CD4-positive, alpha-beta T cell treated with Interleukin-15 for 1 hour (primary cell): ENCODE results near the gene PFDN4.
"Not testable (repeated sequence)": the region's sequence is repeated elsewhere in the genome, so short reads cannot be mapped to it uniquely, and the experiment has no call there.

Experiments
- DNase-seq: peaks from one replicate; pipeline ENCODE4 v3.0.0-alpha.2; 2020

The PFDN4 gene

DNA sequence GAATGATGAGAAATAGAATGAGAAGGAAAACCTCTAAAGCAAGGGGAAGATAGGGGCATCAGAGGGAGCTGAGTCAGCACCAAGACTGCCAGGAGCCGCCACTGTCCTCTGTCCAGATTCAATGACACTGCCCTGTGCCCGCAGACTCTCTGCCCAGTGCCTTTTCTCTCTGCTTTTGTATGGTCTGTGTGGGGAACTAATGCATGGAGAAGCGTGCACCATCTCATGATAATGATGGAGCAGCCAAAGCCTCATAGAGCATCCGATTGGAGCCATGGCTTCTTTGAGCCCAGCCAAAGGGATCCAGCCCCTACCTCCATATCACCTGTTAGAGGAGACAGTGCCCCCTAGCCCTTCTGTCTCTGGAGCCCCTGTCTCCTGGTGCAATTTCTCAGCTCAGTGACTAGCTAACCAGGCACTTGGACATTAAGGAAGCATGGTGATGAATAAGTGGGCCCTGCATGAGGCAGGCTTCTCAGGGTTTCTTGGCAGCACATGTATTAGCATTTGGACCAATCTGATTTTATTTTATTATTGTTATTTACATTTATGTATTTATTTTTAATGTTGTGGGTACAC, 6.5 kb upstream of the PFDN4 start:
- no peak for DNase-seq

DNA sequence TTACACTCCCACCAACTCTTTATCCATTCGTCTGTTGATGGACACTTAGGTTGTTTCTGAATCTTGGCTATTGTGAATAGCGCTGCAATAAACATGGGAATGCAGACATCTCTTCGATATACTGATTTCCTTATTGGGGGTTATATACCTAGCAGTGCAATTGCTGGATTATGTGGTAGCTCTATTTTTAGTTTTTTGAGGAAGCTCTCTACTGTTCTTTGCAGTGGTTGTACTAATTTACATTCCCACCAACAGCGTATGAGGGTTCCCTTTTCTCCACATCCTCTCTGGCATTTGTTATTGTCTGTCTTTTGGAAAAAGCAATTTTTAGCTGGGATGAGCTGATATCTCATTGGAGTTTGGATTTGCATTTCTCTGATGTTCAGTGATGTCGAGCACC, 4.6 kb upstream of the PFDN4 start:
- DNase-seq, result no peak

DNA sequence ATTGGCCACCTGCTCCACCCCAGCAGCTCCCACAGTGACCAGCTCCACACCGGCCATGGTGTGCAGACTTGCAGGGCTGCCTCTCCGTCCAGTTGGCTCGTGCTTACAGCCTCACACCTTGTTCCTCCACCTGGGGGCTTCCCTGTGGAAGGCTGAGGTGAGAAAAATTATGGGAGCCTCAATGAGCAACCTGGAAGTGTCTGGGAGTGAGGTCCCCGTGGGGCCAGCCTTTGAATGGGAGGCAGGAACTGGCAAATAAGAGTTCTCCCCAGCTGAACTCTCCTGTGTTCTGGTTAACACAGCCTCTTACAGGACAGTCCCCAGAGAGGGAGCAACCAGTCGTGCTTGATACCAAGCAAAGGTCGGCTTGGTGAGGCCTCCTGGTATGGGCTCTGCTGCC, 3.8 kb upstream of the PFDN4 start:
- DNase-seq, result no peak

DNA sequence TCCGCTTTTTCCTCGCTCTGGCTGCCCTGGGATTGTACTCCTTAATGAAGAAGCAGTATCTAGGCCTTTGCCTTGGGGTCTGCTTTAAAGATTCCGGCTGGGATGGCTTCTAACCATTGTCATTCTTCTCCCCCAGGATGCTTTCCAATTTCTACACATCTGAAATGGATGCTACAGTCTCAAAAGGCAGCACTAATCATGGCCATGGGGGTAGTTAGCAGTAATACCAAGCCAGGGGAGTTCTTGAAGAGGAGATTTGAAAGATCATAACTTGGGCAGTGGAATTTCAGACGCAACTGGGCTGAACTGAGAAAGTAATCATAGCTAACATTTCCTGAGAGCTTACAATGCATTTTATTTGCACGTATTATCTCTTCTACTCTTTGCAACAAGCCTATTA, 3.4 kb upstream of the PFDN4 start:
- DNase-seq, result no peak

DNA sequence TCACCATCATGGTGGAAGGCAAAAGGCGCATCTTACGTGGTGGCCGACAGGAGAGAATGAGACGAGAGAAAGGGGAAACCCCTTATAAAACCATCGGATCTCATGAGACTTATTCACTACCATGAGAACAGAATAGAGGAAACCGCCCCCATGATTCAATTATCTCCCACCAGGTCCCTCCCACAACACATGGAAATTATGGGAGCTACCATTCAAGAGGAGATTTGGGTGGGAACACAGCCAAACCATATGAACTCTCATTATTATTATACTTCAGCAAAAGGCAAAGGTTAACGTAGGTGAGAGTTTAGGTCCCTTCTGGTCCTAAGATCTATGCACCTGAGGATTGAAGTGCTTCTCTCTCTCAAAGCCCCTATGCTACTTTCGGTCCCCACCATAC, 2.4 kb upstream of the PFDN4 start:
- DNase-seq, result no peak

DNA sequence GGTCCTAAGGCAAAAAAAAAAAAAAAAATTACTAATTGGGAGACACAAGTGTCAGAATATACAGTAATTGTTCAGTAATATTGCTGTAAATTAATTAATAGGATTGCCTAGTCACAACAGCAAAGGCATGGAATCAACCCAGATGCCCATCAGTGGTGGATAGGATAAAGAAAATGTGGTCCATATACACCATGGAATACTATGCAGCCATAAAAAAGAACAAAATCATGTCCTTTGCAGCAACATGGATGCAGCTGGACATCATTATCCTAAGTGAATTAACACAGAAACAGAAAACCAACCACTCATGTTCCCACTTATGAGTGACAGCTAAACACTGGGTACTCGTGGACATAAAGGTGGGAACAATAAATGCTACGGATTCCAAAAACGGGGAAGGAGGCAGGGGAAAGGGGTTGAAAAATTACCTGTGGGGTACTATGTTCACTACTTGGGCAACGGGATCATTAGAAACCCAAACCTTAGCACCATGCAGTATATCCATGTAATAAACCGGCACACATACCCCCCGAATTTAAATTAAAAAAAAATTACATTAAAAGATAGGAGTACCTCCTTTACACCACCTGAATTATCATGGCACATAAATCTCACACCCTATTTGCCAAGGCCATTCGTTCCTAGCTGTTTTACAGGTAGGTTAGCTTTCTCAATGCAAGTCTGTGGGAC, 689 bp upstream of the PFDN4 start:
- no peak for DNase-seq

DNA sequence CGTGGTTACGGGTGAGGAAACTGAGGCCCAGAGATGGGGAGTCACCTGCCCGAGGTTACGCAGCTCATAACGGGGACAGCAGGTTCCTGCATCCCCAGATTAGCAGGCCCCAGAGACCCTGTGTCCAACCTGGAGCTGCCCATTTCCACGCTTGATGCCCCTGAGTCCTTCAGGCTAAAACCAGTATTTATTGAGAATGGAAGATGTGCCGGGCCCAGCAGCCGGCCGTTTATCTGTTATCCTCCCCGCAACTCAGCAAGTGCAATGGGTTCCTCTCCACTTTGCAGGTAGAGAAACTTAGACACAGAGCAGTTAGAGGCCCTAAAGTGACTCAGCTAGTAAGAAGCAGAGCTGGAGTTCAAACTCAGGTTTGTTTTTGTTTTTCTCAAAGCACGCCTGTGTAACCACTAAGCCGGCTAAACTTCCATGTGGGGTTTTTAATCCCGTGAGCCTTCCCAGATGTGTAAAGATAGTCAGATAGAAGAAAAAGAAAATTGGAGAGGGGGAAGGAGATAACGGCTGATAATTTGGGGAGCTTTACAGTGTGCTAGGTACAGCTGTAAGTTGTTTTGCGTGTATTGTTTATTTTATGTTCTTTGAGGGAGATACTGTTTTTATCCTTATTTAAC, 775 bp downstream of the PFDN4 start:
- no peak for DNase-seq

DNA sequence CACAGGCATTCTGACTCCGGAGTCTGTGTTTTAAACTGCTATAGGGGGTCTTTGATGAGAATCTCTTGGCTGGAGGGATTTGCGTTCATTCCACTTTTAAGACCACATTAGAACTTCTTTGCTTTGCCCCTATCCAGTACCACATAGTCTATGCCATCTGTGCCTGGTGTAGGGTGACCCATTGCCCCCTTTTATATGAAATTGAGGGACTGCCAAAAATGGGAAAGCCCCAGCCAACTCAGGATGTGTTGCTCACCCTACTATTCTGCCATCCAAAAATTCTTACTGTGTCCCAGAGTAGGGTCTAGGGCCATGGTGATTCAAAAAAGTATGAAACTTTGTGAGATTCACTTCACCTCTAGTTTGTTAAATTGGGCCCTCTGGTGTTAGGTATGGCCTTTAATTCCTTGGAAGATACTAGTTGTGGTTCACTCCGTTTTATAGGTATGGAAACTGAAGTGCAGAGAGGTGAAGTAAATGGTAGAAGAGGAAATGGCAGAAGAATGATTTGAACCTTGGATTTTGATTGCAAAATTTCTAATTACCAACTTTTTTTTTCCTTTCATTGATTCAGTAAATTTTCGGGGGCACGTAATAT, 1.4 kb downstream of the PFDN4 start:
- DNase-seq, result no peak

DNA sequence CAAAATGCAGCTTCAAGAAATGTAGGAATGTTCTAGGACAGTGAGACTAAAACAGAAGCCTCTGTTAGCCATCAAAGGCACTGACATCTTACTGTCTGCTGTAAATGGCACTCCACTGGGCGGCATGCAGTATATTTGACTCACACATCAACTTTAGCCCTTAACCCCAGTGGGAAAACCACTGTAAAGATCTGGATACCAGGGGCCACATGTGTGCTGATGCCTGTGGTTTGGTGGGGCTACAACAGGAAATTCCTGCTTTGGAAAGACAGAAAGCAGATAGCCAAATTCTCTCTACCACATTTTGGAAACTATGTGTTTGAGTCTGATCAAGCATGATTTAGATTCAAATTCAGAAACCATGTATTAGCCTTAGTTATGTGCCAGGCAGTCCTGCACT, 4.3 kb downstream of the PFDN4 start:
- DNase-seq, result no peak

DNA sequence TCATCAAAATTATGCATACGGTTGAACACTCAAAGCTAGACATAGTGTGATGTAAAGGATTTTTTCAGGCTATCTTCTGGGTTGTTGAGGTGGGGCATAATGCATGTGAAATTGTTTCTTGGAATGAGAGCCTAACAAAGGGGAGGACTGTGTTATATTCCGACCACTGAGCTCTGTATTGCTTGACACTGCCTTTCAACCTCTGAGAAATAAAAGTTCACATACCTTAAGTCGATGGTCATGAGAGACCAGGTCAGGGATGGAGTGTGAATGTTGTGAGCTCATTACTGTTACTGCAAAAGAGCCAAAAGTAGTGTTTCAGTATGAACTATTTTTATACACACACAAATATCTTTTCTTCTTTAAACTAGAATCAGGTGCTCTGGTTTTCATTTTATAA, 5.0 kb downstream of the PFDN4 start:
- DNase-seq, result no peak

DNA sequence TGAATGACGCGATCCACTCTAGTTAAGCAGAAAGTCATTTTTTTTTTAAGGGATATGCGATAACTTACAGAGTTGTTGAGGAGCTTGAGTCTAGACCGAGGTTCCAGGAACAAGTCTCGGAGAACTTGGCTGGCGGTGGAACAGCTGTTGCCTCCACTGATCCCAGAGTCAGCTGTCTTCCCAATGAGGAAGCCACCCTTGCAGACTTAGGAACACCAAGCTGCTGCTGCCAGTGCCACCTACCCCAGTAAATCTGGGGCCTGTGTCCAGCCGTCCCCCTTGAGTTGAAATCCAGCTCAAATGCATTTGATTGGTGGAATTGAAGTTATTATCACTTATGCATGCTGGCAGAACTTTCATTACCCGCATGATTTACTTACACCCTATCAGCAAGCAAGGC, 6.7 kb downstream of the PFDN4 start:
- DNase-seq, result no peak

DNA sequence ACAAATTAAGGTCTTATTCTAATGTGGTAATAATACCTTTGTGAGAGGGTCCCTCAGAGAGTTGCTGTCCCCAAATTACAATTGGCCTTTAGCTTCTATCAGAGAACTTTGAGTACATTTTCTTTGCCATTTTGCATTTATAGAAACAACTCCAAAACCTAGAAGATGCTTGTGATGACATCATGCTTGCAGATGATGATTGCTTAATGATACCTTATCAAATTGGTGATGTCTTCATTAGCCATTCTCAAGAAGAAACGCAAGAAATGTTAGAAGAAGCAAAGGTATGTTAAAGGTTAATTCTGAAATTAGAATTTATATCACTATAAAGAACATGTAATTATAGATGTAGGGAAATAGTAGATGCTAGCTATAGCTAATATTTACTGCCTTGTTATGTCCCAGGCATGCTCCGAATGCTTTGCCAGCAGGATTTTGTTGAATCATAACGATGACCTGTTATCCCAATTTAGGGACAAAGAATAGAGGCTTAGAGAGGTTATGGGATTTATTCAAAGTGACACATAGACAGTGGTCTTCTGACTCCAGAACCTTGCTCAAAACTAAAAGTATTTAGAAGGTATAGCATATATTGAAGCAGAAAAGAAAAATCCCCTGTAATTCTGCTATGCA, 7.4 kb downstream of the PFDN4 start:
- DNase-seq, result no peak

DNA sequence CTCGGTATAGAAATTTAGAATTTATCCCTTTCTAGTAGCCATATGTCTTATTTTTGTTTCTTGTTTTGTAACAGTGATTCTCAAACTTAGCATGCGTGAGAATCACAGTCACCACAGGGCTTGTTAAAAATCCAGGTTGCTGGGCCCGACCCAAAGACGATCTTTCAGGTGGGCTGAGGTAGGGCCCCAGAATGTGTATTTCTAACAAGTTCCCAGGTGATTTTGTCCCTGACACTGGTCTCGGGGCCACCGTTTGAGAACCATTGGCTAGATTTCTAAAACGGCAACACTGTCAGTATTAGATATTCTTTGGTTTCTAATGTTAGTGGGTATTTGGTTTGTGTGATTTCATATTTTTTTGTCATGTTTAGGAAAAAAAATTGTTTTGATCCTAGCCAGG, 9.9 kb downstream of the PFDN4 start:
- DNase-seq, result no peak

DNA sequence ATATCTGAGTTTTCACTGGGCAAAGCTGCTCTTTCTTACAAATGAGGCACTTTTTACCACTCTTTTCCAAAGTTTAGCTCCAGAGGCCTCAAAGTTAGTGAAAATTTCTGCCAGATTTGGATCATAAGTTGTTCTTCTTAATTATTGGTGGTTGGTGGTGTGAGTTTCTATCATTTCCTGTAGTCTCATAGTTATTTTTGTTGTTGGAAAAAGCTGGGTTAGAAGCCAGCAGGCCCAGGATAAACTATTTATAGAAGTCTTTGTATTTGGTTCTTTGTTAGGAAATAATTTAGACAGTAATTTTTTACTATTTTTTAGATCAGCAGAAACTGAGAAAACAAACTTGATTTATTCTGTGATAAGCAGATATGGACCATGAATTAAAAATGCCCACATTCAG, 10.6 kb downstream of the PFDN4 start:
- no peak for DNase-seq

DNA sequence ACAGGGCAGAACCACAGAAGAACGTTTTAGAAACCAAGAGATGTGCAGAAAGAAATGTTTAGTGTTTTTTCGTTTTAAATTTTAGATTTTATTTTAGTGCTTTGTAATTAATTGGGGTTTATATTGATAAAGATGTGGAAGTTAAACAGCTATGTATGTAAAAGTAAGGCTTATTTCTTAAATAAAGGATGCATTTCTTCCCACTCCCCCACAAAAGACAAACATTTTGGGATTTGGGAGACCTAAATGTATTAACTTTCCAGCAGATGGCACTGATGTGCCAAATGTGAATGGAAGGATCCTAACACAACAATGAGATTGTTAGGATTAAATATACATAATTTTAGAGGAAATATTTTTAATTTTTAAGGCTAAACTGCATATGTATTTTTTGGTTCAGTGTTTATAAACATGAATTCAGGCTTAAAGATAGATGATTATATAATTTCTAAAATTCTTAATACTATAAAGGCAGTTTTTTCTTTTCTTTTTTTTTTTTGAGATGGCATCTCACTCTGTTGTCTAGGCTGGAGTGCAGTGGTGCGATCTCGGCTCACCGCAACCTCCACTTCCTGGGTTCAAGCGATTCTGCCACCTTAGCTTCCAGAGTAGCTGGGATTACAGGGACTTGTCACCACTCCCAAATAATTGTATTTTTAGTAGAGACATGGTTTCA, 12.0 kb downstream of the PFDN4 start:
- no peak for DNase-seq

DNA sequence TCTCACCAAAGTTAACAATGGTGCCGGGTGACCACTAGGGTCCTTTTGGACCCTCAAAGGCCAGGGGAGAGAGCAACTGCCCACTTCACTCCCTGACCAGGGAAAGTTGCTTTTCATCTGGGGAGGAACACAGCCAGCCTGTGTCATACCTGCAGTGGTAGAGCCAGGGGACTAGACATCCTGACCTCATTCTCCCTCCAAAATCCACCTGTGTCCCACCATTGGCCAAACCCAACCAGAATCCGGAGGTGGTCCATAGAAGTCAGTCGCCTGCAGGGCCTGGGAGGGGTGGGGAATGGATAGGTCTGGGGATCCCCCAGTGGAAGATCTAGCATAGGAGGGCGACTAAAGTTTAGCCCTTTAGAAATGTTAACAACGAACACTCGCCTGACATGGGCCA, 12.8 kb downstream of the PFDN4 start:
- no peak for DNase-seq

DNA sequence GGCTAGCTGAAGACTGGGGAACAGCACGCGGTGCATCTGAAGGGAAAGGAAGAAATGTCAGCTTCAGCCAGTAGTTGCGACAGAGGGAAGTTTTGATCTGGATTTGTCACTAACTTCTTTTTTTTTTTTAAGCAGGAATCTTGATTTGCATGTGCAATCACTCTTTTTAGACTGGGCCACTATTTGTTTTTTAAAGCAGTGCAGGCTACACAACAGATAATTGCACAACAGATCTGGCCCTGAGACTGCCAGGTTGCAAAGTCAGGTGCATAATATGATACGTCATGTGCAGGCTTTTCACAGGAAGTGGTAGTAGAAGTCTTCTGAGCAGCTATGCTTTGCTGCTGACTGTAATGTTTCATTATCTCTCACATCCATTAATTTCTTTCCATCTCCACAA, 13.5 kb downstream of the PFDN4 start:
- no peak for DNase-seq

DNA sequence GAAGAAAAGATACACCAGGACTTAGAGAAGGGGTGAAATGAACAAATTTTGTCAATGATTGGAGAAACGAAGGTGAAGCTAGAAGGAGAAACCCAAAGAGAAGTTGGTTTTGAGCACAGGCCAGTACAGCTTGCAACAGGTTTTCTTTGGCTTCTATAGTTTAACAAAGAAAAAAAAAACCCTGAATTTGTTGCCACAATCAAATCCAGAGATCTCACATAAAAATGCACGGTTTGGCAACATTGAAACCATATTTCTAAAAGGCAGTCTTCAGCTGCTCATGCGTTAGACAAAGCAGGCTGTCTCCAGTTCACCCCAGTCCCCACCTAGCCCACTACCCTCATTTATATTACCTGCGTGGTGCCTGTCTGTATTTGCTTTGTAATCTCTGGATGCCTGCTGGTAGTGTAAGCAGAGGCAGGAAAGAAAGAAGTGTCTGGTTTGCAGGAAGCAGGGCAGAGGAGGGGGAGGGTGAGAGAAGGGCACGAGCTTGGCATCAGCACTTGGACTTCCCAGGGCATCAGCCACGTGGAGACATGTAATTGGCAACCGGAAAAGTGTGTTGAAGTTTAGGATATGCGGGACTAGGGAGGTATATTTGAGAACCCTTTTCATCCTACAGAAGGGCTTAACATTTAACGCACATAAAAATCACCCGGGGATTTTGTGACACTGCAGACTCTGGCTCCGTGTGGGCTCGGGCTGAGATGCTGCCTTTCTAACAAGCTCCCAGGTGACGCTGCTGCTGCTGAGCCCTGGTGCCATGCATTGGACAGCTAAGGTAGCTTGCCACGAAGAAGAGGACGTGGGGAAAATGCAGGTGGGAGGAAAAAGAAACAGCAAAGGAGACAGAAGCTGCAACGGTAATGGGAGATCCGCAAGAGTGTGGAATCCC, 14.4 kb downstream of the PFDN4 start:
- DNase-seq, result no peak

DNA sequence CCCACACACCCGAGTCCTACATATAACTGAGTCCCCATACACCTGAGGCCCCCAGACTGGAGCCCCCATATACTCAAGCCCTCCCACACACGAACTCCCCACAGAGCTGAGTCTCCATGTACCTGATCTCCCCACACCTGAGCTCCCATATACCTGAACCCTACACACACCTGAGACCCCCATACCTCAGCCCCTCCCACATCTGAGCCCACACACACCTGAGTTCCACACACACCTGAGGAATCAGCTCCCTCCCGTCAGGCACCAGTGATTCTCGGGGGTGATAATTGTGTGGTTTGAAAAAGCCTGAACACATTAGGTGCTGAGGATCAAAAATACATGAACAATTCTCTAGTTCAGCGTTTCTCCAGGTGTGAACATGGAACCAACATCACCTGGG, 15.4 kb downstream of the PFDN4 start:
- DNase-seq, result no peak

DNA sequence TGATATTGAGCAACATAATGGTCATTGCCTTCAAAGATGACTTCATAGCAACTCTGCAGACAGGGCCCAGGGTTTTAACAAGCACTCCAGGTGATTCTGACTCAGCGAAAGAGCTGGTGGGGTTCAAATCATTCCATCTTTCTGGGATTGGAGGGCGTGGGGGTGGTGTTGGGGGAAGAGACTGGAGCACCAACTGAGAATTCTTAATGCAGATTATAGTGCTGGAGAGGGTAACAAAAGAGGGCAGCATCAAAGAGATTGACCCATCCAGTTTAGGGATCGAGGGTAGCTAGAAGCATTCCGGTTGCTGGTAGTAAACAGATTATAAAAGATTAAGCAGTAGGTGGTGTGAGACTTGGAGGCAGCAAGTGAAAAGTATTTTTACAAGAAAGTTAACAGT, 15.9 kb downstream of the PFDN4 start:
- no peak for DNase-seq

DNA sequence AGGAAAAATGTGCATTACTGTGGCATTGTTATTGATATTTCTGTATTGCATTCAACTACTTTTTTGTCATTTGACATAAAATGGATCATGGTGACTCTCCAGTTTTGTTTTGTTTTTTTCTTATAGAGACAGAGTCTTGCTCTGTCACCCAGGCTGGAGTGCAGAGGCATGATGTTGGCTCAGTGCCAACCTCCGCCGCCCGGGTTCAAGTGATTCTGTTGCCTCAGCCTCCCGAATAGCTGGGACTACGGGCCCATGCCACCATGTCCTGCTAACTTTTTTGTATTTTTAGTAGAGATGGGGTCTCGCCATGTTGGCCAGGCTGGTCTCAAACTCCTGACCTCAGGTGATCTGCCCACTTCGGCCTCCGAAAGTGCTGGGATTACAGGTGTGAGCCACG, 16.8 kb downstream of the PFDN4 start:
- not testable (repeated sequence) for DNase-seq

DNA sequence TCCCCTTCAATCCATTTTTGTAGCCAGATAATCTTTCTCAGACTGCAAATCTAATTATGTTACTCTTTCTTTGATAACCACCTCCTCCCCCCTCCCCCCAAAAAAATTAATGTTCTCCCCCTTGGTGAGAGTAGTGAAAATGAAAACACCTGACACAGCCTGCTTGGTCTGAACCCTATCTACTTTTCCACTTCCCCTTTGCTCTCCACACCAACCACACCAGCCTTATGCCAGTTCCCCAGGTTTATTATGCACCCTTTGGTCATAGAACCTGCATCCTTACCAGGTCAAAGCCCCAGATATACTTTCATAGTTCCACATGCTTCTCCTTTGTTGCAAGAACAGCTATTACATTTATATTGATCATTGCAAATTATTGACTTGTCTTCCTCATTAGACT, 19.4 kb downstream of the PFDN4 start:
- no peak for DNase-seq
